IPS-15b (cell line): ENCODE measurements around the gene PDCD1.
"Not testable (repeated sequence)": the region's sequence is repeated elsewhere in the genome, so short reads cannot be mapped to it uniquely, and the experiment has no call there.

Source experiments
- H3K27me3 ChIP-seq: one replicate; pipeline ENCODE4 v1.6.1; 2013; ENCODE audit warnings: low read length; ENCODE audit not compliant: control insufficient read depth, insufficient read depth
- H3K36me3 ChIP-seq: one replicate; pipeline ENCODE4 v1.6.1; 2013; ENCODE audit warnings: low read length; ENCODE audit not compliant: control insufficient read depth, insufficient read depth
- H3K4me1 ChIP-seq: one replicate; pipeline ENCODE4 v1.6.1; 2013; ENCODE audit warnings: mild to moderate bottlenecking, low read length; ENCODE audit not compliant: control insufficient read depth, insufficient read depth
- H3K4me3 ChIP-seq: one replicate; pipeline ENCODE4 v1.5.1; 2013; ENCODE audit warnings: low read depth, low read length
- H3K9ac ChIP-seq: one replicate; pipeline ENCODE4 v1.6.1; 2013; ENCODE audit warnings: low read depth, mild to moderate bottlenecking, low read length
- H3K9me3 ChIP-seq: one replicate; pipeline ENCODE4 v1.6.1; 2013; ENCODE audit warnings: mild to moderate bottlenecking, low read length; ENCODE audit not compliant: control insufficient read depth, insufficient read depth

Gene PDCD1

GRCh38 chr2:241841181-241842066 lies 17.3 kb downstream of the PDCD1 start:
- Histone ChIP-seq H3K36me3 (no peaks in the 10 kb centered on the region), H3K9me3 (no peaks in the 10 kb centered on the region), H3K9ac (no peak overlapping the region), H3K27me3 (peaks cover 7% of the 10 kb centered on the region), H3K4me1 (no peaks in the 10 kb centered on the region), H3K4me3 (no peak overlapping the region)

GRCh38 chr2:241837197-241837965 lies 21.3 kb downstream of the PDCD1 start:
- Histone ChIP-seq H3K4me1 (no peaks in the 10 kb centered on the region), H3K9ac (no peak overlapping the region), H3K27me3 (no peaks in the 10 kb centered on the region)

GRCh38 chr2:241836292-241836691 lies 22.4 kb downstream of the PDCD1 start:
- Histone ChIP-seq H3K27me3 (no peaks in the 10 kb centered on the region), H3K9ac (no peak overlapping the region), H3K4me1 (no peaks in the 10 kb centered on the region), H3K36me3 (no peaks in the 10 kb centered on the region), H3K4me3 (no peak overlapping the region), H3K9me3 (no peaks in the 10 kb centered on the region)

More at GRCh38 chr2:241837197-241837965, 21.3 kb downstream of the PDCD1 start:
- Histone ChIP-seq H3K36me3 (no peaks in the 10 kb centered on the region), H3K4me3 (no peak overlapping the region), H3K9me3 (no peaks in the 10 kb centered on the region)

GRCh38 chr2:241835611-241836010 lies 23.1 kb downstream of the PDCD1 start:
- Histone ChIP-seq H3K36me3 (no peaks in the 10 kb centered on the region), H3K9me3 (no peaks in the 10 kb centered on the region), H3K9ac (no peak overlapping the region), H3K4me3 (no peak overlapping the region), H3K27me3 (no peaks in the 10 kb centered on the region), H3K4me1 (no peaks in the 10 kb centered on the region)

- no peaks in the 10 kb centered on the region for H3K36me3 ChIP-seq
- H3K9ac ChIP-seq, result no peak overlapping the region
- H3K9me3 ChIP-seq, result no peaks in the 10 kb centered on the region
- H3K27me3 ChIP-seq, result no peaks in the 10 kb centered on the region
- H3K4me3 ChIP-seq, result no peak overlapping the region
- H3K4me1 ChIP-seq, result no peaks in the 10 kb centered on the region
These were observed 24.0 kb downstream of the PDCD1 start for GRCh38 chr2:241834527-241835210.

GRCh38 chr2:241833756-241834526 lies 24.8 kb downstream of the PDCD1 start:
- not testable (repeated sequence) for H3K27me3 ChIP-seq, H3K4me3 ChIP-seq, H3K4me1 ChIP-seq, H3K9ac ChIP-seq, H3K36me3 ChIP-seq, H3K9me3 ChIP-seq

GRCh38 chr2:241833101-241833663 lies 25.5 kb downstream of the PDCD1 start:
- Histone ChIP-seq H3K4me1 (no peaks in the 10 kb centered on the region), H3K36me3 (no peaks in the 10 kb centered on the region), H3K9ac (no peak overlapping the region), H3K4me3 (no peak overlapping the region), H3K27me3 (no peaks in the 10 kb centered on the region), H3K9me3 (no peaks in the 10 kb centered on the region)

GRCh38 chr2:241827394-241827793 lies 31.3 kb downstream of the PDCD1 start:
- H3K27me3 ChIP-seq, result peaks cover 9% of the 10 kb centered on the region
- no peak overlapping the region for H3K4me3 ChIP-seq
- H3K36me3 ChIP-seq, result no peaks in the 10 kb centered on the region
- no peaks in the 10 kb centered on the region for H3K4me1 ChIP-seq
- H3K9ac ChIP-seq, result no peak overlapping the region
- no peaks in the 10 kb centered on the region for H3K9me3 ChIP-seq

- not testable (repeated sequence) for H3K4me3 ChIP-seq, H3K9ac ChIP-seq, H3K27me3 ChIP-seq
These were observed 34.9 kb downstream of the PDCD1 start for GRCh38 chr2:241823531-241824437.

GRCh38 chr2:241822264-241822623 lies 36.5 kb downstream of the PDCD1 start:
- Histone ChIP-seq H3K36me3 (peaks cover 2% of the 10 kb centered on the region), H3K9ac (no peak overlapping the region), H3K4me3 (no peak overlapping the region), H3K9me3 (no peaks in the 10 kb centered on the region), H3K4me1 (no peaks in the 10 kb centered on the region), H3K27me3 (peaks cover 9% of the 10 kb centered on the region)

More at GRCh38 chr2:241823531-241824437, 34.9 kb downstream of the PDCD1 start:
- H3K36me3 ChIP-seq, H3K9me3 ChIP-seq, H3K4me1 ChIP-seq: not testable (repeated sequence)
